Right atrium auricular region (tissue), 2 donors: ENCODE results near the gene IFRD2. TPM values are rescaled to one million over a fixed set of nuclear protein-coding genes. Genes with fewer than 3 reads are reported as not detected.

Experiments used
- DNase-seq: peaks from one replicate; pipeline ENCODE4 v3.0.0-alpha.2; 2019; ENCODE audit warnings: low spot score
- H3K27ac ChIP-seq, 2 donors: fragments of 200-600 bp; sonication (generic); 1 replicate in 1 of 2; 2 replicates in 1 of 2; pipeline ENCODE4 v1.5.1; 2016 to 2019
- H3K27me3 ChIP-seq, 2 donors: fragments of 200-600 bp; sonication (generic); one replicate each; pipeline versions ENCODE4 v1.5.1 to v1.6.0; 2017 to 2019
- H3K36me3 ChIP-seq: fragments of 200-600 bp; sonication (generic); one replicate; pipeline ENCODE4 v1.5.1; 2016
- H3K4me1 ChIP-seq, 2 donors: fragments of 200-600 bp; sonication (generic); one replicate each; pipeline versions ENCODE4 v1.5.1 to v1.6.0; 2017 to 2019
- H3K4me3 ChIP-seq, 2 donors: fragments of 200-600 bp; sonication (generic); 1 replicate in 1 of 2; 2 replicates in 1 of 2; pipeline ENCODE4 v1.5.1; 2017 to 2019; ENCODE audit warnings: mild to moderate bottlenecking in 1 of 2, moderate library complexity in 1 of 2
- H3K9me3 ChIP-seq, 2 donors: fragments of 200-600 bp; sonication (generic); one replicate each; pipeline ENCODE4 v1.5.1; 2019
- CTCF ChIP-seq, 2 donors: fragments of 200-600 bp; sonication (generic); IDR thresholded peaks; one replicate each; pipeline ENCODE4 v1.5.1; 2019; ENCODE audit warnings: antibody characterized with exemption in 2 of 2
- total RNA-seq, 2 donors: library from RNA; depleted of rRNA; stranded (reverse); fragments of >200 nt; gene quantifications; one replicate each; pipeline ENCODE4 v1.1.0, GENCODE V29; 2016

Gene IFRD2
- total RNA-seq, 2 donors from 2014 or later, result 51.0 to 58.5 TPM

GRCh38 chr3:50323092-50323600 is 30.9 kb upstream of the IFRD2 start:
- no peak for DNase-seq
- no peaks in the 10 kb centered on the region for H3K9me3 ChIP-seq
- no peak for TF ChIP-seq CTCF (IDR thresholded peaks at IDR 0.05)
- peak overlapping the region; percentile 93 for H3K27ac ChIP-seq
- H3K4me3 ChIP-seq, result peak overlapping the region; percentile 52 to 70
- no peaks in the 10 kb centered on the region for H3K27me3 ChIP-seq
- peaks cover 18% of the 10 kb centered on the region for H3K36me3 ChIP-seq
- peaks cover 0 to 80% of the 10 kb centered on the region in 2 donors for H3K4me1 ChIP-seq

- Histone ChIP-seq H3K27me3 (no peaks in the 10 kb centered on the region), H3K27ac (peak within 1 kb of the TSS; percentile 93), H3K4me1 (peaks cover 0 to 83% of the 10 kb centered on the region in 2 donors), H3K4me3 (peak within 1 kb of the TSS; percentile 52 to 70), H3K9me3 (no peaks in the 10 kb centered on the region), H3K36me3 (peaks cover 24% of the 10 kb centered on the region)
- TF ChIP-seq CTCF (IDR thresholded peaks at IDR 0.05), result no peak
- DNase-seq, result peak; percentile 75
Observed at GRCh38 chr3:50322386-50323091, 30.3 kb upstream of the IFRD2 start, which contains the start of gene HYAL2. HYAL2 (minus strand) TSS chr3:50322745; CDS start chr3:50320489, 2,256 bp downstream.

- Histone ChIP-seq H3K9me3 (no peaks in the 10 kb centered on the region), H3K27ac (peak overlapping the region; percentile 93), H3K27me3 (no peaks in the 10 kb centered on the region), H3K36me3 (peaks cover 28% of the 10 kb centered on the region), H3K4me3 (peak overlapping the region; percentile 52 to 70), H3K4me1 (peaks cover 0 to 83% of the 10 kb centered on the region in 2 donors)
- no peak for DNase-seq
- TF ChIP-seq CTCF (IDR thresholded peaks at IDR 0.05), result no peak
Observed at GRCh38 chr3:50322115-50322385, 29.8 kb upstream of the IFRD2 start.

- Histone ChIP-seq H3K9me3 (no peaks in the 10 kb centered on the region), H3K4me1 (peaks cover 0 to 83% of the 10 kb centered on the region in 2 donors), H3K36me3 (peaks cover 34% of the 10 kb centered on the region), H3K27ac (peak overlapping the region; percentile 93), H3K27me3 (no peaks in the 10 kb centered on the region), H3K4me3 (peak overlapping the region; percentile 52 to 70)
- peak; percentile 24 to 64 for TF ChIP-seq CTCF (IDR thresholded peaks at IDR 0.05)
- DNase-seq, result peak; percentile 90
Observed at GRCh38 chr3:50321336-50322114, 29.3 kb upstream of the IFRD2 start.

GRCh38 chr3:50320853-50321335 is 28.7 kb upstream of the IFRD2 start:
- Histone ChIP-seq H3K27ac (peak overlapping the region; percentile 93), H3K9me3 (no peaks in the 10 kb centered on the region), H3K4me3 (peak overlapping the region; percentile 52 to 70), H3K27me3 (no peaks in the 10 kb centered on the region), H3K4me1 (peaks cover 0 to 82% of the 10 kb centered on the region in 2 donors), H3K36me3 (peaks cover 33% of the 10 kb centered on the region)
- DNase-seq, result no peak
- TF ChIP-seq CTCF (IDR thresholded peaks at IDR 0.05), result no peak
